NCI-H748 (cell line): Measurements from ENCODE around the gene COA5.

Source experiments
- DNase-seq: peaks from one replicate; lab custom pipeline; 2025; ENCODE audit not compliant: unreplicated experiment; lab: John Stamatoyannopoulos, UW

Gene COA5

GRCh38 chr2:98554116-98554861 lies 54.0 kb downstream of the COA5 start:
- no peak for DNase-seq

GRCh38 chr2:98552499-98553179 lies 55.7 kb downstream of the COA5 start:
- no peak for DNase-seq

- DNase-seq, result no peak
These were observed 57.0 kb downstream of the COA5 start for GRCh38 chr2:98551316-98551715.

GRCh38 chr2:98550165-98550564 lies 58.1 kb downstream of the COA5 start:
- no peak for DNase-seq
